ENCODE results near the gene STIMATE.

DNA sequence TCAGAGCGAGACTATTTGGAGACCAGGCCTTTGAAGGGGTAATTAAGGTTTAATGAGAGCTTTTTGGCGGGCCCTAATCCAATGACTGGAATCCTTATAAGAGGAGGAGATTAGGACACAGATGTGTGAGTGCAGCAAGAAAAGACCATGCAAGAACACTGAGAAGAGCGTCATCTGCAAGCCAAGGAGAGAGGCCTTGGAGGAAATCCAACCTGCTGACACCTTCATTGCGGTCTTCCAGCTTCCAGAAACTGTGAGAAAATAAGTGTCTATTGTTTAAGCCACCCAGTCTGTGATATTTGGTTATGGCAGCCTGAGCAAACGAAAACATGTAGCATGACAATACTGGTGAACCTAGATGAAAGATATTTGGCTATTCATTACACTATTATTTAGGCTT is 39.5 kb downstream of the STIMATE start:
- TF ChIP-seq, protein P1, sequence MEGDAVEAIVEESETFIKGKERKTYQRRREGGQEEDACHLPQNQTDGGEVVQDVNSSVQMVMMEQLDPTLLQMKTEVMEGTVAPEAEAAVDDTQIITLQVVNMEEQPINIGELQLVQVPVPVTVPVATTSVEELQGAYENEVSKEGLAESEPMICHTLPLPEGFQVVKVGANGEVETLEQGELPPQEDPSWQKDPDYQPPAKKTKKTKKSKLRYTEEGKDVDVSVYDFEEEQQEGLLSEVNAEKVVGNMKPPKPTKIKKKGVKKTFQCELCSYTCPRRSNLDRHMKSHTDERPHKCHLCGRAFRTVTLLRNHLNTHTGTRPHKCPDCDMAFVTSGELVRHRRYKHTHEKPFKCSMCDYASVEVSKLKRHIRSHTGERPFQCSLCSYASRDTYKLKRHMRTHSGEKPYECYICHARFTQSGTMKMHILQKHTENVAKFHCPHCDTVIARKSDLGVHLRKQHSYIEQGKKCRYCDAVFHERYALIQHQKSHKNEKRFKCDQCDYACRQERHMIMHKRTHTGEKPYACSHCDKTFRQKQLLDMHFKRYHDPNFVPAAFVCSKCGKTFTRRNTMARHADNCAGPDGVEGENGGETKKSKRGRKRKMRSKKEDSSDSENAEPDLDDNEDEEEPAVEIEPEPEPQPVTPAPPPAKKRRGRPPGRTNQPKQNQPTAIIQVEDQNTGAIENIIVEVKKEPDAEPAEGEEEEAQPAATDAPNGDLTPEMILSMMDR (IDR thresholded peaks at IDR 0.05): no peak
- no peak for TF ChIP-seq POLR2A (IDR thresholded peaks at IDR 0.05)

Data from lower leg skin (tissue), 3 donors.